Breast epithelium (tissue), 4 donors: Measurements from ENCODE around the gene CCNYL1. TPM values are rescaled to one million over a fixed set of nuclear protein-coding genes. Genes with fewer than 3 reads are reported as not detected.
A peak's percentile ranks its signal among the peaks of the same experiment; 100 is the strongest.

Experiments
- DNase-seq, 2 donors: peaks; one replicate each; pipeline ENCODE4 v3.0.0-alpha.2; 2019; ENCODE audit warnings: low spot score in 2 of 2
- H3K27ac ChIP-seq, 2 donors: fragments of 200-600 bp; sonication (generic) in 1 of 2; one replicate each; pipeline ENCODE4 v1.5.1; 2016 to 2019; ENCODE audit warnings: mild to moderate bottlenecking in 1 of 2
- H3K27me3 ChIP-seq, 2 donors: fragments of 200-600 bp; sonication (generic) in 1 of 2; one replicate each; pipeline versions ENCODE4 v1.5.1 to v1.6.0; 2017 to 2019; ENCODE audit warnings: control low read depth in 1 of 2, mild to moderate bottlenecking in 1 of 2
- H3K36me3 ChIP-seq: fragments of 200-600 bp; one replicate; pipeline ENCODE4 v1.5.1; 2019
- H3K4me1 ChIP-seq, 2 donors: fragments of 200-600 bp; sonication (generic); one replicate each; pipeline ENCODE4 v1.5.1; 2016 to 2019; ENCODE audit warnings: control low read depth in 1 of 2
- H3K4me3 ChIP-seq, 3 donors: fragments of 200-600 bp; sonication (generic); 1 replicate in 2 of 3; 2 replicates in 1 of 3; pipeline ENCODE4 v1.5.1; 2016 to 2019; ENCODE audit warnings: mild to moderate bottlenecking in 3 of 3, moderate library complexity in 2 of 3
- H3K9me3 ChIP-seq, 2 donors: fragments of 200-600 bp; sonication (generic) in 1 of 2; one replicate each; pipeline ENCODE4 v1.5.1; 2016 to 2019; ENCODE audit warnings: control low read depth in 1 of 2
- CTCF ChIP-seq, 3 donors: fragments of 450-650 bp; IDR thresholded peaks; one replicate each; pipeline ENCODE4 v1.5.1; 2016 to 2017; ENCODE audit warnings: antibody characterized with exemption in 3 of 3, mild to moderate bottlenecking in 3 of 3, moderate library complexity in 3 of 3
- POLR2A ChIP-seq: fragments of 450-650 bp; IDR thresholded peaks from one replicate; pipeline ENCODE4 v1.6.1; 2016; ENCODE audit warnings: antibody characterized with exemption, mild to moderate bottlenecking, moderate library complexity
- POLR2AphosphoS5 ChIP-seq, 3 donors: sonication (generic); formaldehyde crosslinking; IDR thresholded peaks; one replicate each; pipeline ENCODE4 v1.6.1; 2017; ENCODE audit warnings: antibody characterized with exemption in 3 of 3
- intact Hi-C: fragments of 100-400 bp; cut with DNase I; formaldehyde crosslinking; loops from one replicate; pipeline ENCODE4 v1.15.1; 2023; ENCODE audit warnings: low total_unique reads
- total RNA-seq, 3 donors: library from RNA; depleted of rRNA; stranded (reverse); fragments of >200 nt; gene quantifications; one replicate each; pipeline ENCODE4 v1.1.0, GENCODE V29; 2016

CCNYL1 gene
- total RNA-seq, 3 donors from 2014 or later = 10.0 to 17.4 (median 11.8) TPM

GRCh38 chr2:207674266-207674774, 37.1 kb upstream of the CCNYL1 start:
- no peaks in the 10 kb centered on the region for H3K36me3 ChIP-seq
- DNase-seq = no peak
- no peak overlapping the region for H3K4me3 ChIP-seq
- TF ChIP-seq POLR2A (no peak), POLR2AphosphoS5 (IDR thresholded peaks at IDR 0.05) (no peak), CTCF (IDR thresholded peaks at IDR 0.05) (no peak)
- intact Hi-C loops = no loop called here
- no peaks in the 10 kb centered on the region for H3K27me3 ChIP-seq
- no peaks in the 10 kb centered on the region for H3K9me3 ChIP-seq
- no peaks in the 10 kb centered on the region for H3K4me1 ChIP-seq
- H3K27ac ChIP-seq = no peak overlapping the region

GRCh38 chr2:207674826-207675225, 36.6 kb upstream of the CCNYL1 start:
- intact Hi-C loops = no loop called here
- TF ChIP-seq CTCF (IDR thresholded peaks at IDR 0.05) (no peak), POLR2AphosphoS5 (IDR thresholded peaks at IDR 0.05) (no peak), POLR2A (no peak)
- H3K4me3 ChIP-seq = no peak overlapping the region
- H3K27me3 ChIP-seq = no peaks in the 10 kb centered on the region
- H3K9me3 ChIP-seq = no peaks in the 10 kb centered on the region
- no peaks in the 10 kb centered on the region for H3K36me3 ChIP-seq
- H3K4me1 ChIP-seq = no peaks in the 10 kb centered on the region
- H3K27ac ChIP-seq = no peak overlapping the region
- no peak for DNase-seq

- Histone ChIP-seq H3K9me3 (no peaks in the 10 kb centered on the region), H3K4me3 (no peak overlapping the region), H3K4me1 (no peaks in the 10 kb centered on the region), H3K27ac (no peak overlapping the region), H3K27me3 (peaks cover 0 to 8% of the 10 kb centered on the region in 2 donors), H3K36me3 (no peaks in the 10 kb centered on the region)
- intact Hi-C loops = no loop called here
- no peak for DNase-seq
- no peak for TF ChIP-seq POLR2A
- no peak for TF ChIP-seq CTCF (IDR thresholded peaks at IDR 0.05)
- no peak for TF ChIP-seq POLR2AphosphoS5 (IDR thresholded peaks at IDR 0.05)
Measured at GRCh38 chr2:207676827-207677354, 34.5 kb upstream of the CCNYL1 start.

GRCh38 chr2:207681431-207681830, 30.0 kb upstream of the CCNYL1 start:
- DNase-seq = no peak

More at GRCh38 chr2:207681431-207681830, 30.0 kb upstream of the CCNYL1 start:
- H3K27ac ChIP-seq = no peak overlapping the region
- TF ChIP-seq CTCF (IDR thresholded peaks at IDR 0.05) = no peak
- no peak for TF ChIP-seq POLR2AphosphoS5 (IDR thresholded peaks at IDR 0.05)
- TF ChIP-seq POLR2A = no peak
- intact Hi-C loops = loop anchor here (2.0 kb wide), 1 partner anchor 53 kb away; no protein-coding TSS in a partner anchor
- no peaks in the 10 kb centered on the region for H3K9me3 ChIP-seq
- peaks cover 0 to 8% of the 10 kb centered on the region in 2 donors for H3K27me3 ChIP-seq
- peak overlapping the region in 1 of 3 donors; percentile 33 for H3K4me3 ChIP-seq
- H3K36me3 ChIP-seq = no peaks in the 10 kb centered on the region
- no peaks in the 10 kb centered on the region for H3K4me1 ChIP-seq
